ENCODE results near the gene IZUMO1. TPM values are rescaled to one million over a fixed set of nuclear protein-coding genes. Genes with fewer than 3 reads are reported as not detected.
A peak's percentile ranks its signal among the peaks of the same experiment; 100 is the strongest.
"Not testable (repeated sequence)": the region's sequence is repeated elsewhere in the genome, so short reads cannot be mapped to it uniquely, and the experiment has no call there.

Gene IZUMO1
- total RNA-seq, 4 donors from 2014 or later: 1.3 to 2.5 (median 1.3) TPM; not detected in 1

- ATAC-seq (ENCODE audit: low FRiP score): peak; percentile 13
- no peak for TF ChIP-seq CTCF (IDR thresholded peaks at IDR 0.05)
- no peak for DNase-seq (ENCODE audit: low spot score)
These were observed 50.9 kb downstream of the IZUMO1 start, which contains the start of gene FUT2 for GRCh38 chr19:48695743-48696352. TSS of gene FUT2 (plus strand) at chr19:48695971. CDS start at chr19:48702957, 6,986 bp downstream.

GRCh38 chr19:48693629-48694028, 53.1 kb downstream of the IZUMO1 start:
- DNase-seq (ENCODE audit: low spot score); ATAC-seq (ENCODE audit: low FRiP score): not testable (repeated sequence)

Small RNAs within 50 kb of the gene (small RNA-seq; reads per million reads assigned to genes)
- not detected for gene RNU6-317P

Other genes with a start within 250 kb of the IZUMO1 start
- gene LMTK3, start 235.1 kb downstream of the IZUMO1 start, total RNA-seq: under 1 TPM; 0.12 to 0.47 (median 0.39) TPM
- not detected for gene SULT2B1, start 194.7 kb downstream of the IZUMO1 start, total RNA-seq
- not detected for gene SPACA4, start 140.2 kb downstream of the IZUMO1 start, total RNA-seq
- 1 to 10 TPM in 1 of 4 donors, under 1 TPM in 1, not detected in 2; 0.47 to 1.3 TPM for gene FAM83E, start 131.8 kb downstream of the IZUMO1 start, total RNA-seq
- gene RPL18, start 127.7 kb downstream of the IZUMO1 start, total RNA-seq: 1,000 to 10,000 TPM; 1,539 to 2,303 (median 1,904) TPM
- 10 to 100 TPM in 2 of 4 donors, 1 to 10 TPM in 2; 6.0 to 16.2 (median 9.5) TPM for gene SPHK2, start 127.4 kb downstream of the IZUMO1 start, total RNA-seq
- 10 to 100 TPM in 1 of 4 donors, 1 to 10 TPM in 3; 2.6 to 12.6 (median 5.2) TPM for gene DBP, start 109.5 kb downstream of the IZUMO1 start, total RNA-seq
- gene CA11, start 100.7 kb downstream of the IZUMO1 start, total RNA-seq: 10 to 100 TPM in 1 of 4 donors, 1 to 10 TPM in 3; 1.9 to 12.7 (median 5.7) TPM
- under 1 TPM in 1 of 4 donors, not detected in 3; 0.47 TPM for gene NTN5, start 73.9 kb downstream of the IZUMO1 start, total RNA-seq
- gene FUT2, start 50.9 kb downstream of the IZUMO1 start, total RNA-seq: under 1 TPM in 2 of 4 donors, not detected in 2; 0.24 to 0.28 TPM
- 1 to 10 TPM in 2 of 4 donors, under 1 TPM in 2; 0.36 to 3.0 (median 1.0) TPM for gene MAMSTR, start 27.2 kb downstream of the IZUMO1 start, total RNA-seq
- 10 to 100 TPM; 11.3 to 60.8 (median 32.4) TPM for gene RASIP1, start 6.3 kb downstream of the IZUMO1 start, total RNA-seq
- gene FUT1, start 5.7 kb upstream of the IZUMO1 start, total RNA-seq: 1 to 10 TPM; 2.2 to 7.1 (median 5.3) TPM
- gene FGF21, start 8.6 kb upstream of the IZUMO1 start, total RNA-seq: not detected
- gene BCAT2, start 64.1 kb upstream of the IZUMO1 start, total RNA-seq: 10 to 100 TPM; 20.5 to 65.3 (median 37.2) TPM
- gene HSD17B14, start 89.6 kb upstream of the IZUMO1 start, total RNA-seq: 10 to 100 TPM; 11.0 to 19.3 (median 13.0) TPM
- 10 to 100 TPM in 3 of 4 donors, 1 to 10 TPM in 1; 7.3 to 18.7 (median 14.9) TPM for gene PLEKHA4, start 121.7 kb upstream of the IZUMO1 start, total RNA-seq
- gene PPP1R15A, start 125.5 kb upstream of the IZUMO1 start, total RNA-seq: 100 to 1,000 TPM; 105 to 282 (median 176) TPM
- not detected for gene TULP2, start 151.8 kb upstream of the IZUMO1 start, total RNA-seq
- 100 to 1,000 TPM; 197 to 280 (median 253) TPM for gene NUCB1, start 153.4 kb upstream of the IZUMO1 start, total RNA-seq
- not detected for gene DHDH, start 186.8 kb upstream of the IZUMO1 start, total RNA-seq
- gene BAX, start 208.0 kb upstream of the IZUMO1 start, total RNA-seq: 10 to 100 TPM; 26.4 to 64.2 (median 37.3) TPM
- 1,000 to 10,000 TPM; 6,104 to 9,580 (median 8,850) TPM for gene FTL, start 218.4 kb upstream of the IZUMO1 start, total RNA-seq
- gene GYS1, start 246.4 kb upstream of the IZUMO1 start, total RNA-seq: 10 to 100 TPM; 34.3 to 41.0 (median 38.8) TPM
- 10 to 100 TPM; 66.3 to 83.9 (median 72.4) TPM for gene RUVBL2, start 247.0 kb upstream of the IZUMO1 start, total RNA-seq

All from omental fat pad (tissue), 4 donors.